CD14-positive monocyte (primary cell): Measurements from ENCODE around the gene TACC2. TPM values are rescaled to one million over a fixed set of nuclear protein-coding genes. Genes with fewer than 3 reads are reported as not detected.
A peak's percentile ranks its signal among the peaks of the same experiment; 100 is the strongest.

Experiments
- DNase-seq, 3 donors: peaks; one replicate each; pipeline ENCODE4 v3.0.0-alpha.2; 2011 to 2022
- H2AFZ ChIP-seq: 2 replicates; pipeline ENCODE4 v1.6.0; 2012; ENCODE audit warnings: mild to moderate bottlenecking, low read depth, low read length, inconsistent platforms; ENCODE audit not compliant: insufficient read depth, poor library complexity, severe bottlenecking
- H3K27ac ChIP-seq, 2 donors: 1 replicate in 1 of 2; 2 replicates in 1 of 2; pipeline ENCODE4 v1.5.1; 2012 to 2013; ENCODE audit warnings: low read length in 2 of 2, control low read depth in 1 of 2, inconsistent platforms in 1 of 2, low read depth in 1 of 2, mild to moderate bottlenecking in 1 of 2
- H3K27me3 ChIP-seq, 2 donors: one replicate each; pipeline versions ENCODE4 v1.6.0 to v1.6.1; 2011 to 2013; ENCODE audit warnings: low read length in 2 of 2; ENCODE audit not compliant: control insufficient read depth in 2 of 2, insufficient read depth in 2 of 2
- H3K36me3 ChIP-seq, 2 donors: replicated peaks in 1 of 2; 1 replicate in 1 of 2; 2 replicates in 1 of 2; pipeline versions ENCODE4 v1.5.1 to v1.6.1; 2012 to 2013; ENCODE audit warnings: low read length in 2 of 2, control low read depth in 1 of 2, inconsistent platforms in 1 of 2, mild to moderate bottlenecking in 1 of 2; ENCODE audit not compliant: insufficient read depth in 2 of 2, control insufficient read depth in 1 of 2
- H3K4me1 ChIP-seq, 2 donors: 1 replicate in 1 of 2; 2 replicates in 1 of 2; pipeline versions ENCODE4 v1.5.1 to v1.6.1; 2012 to 2013; ENCODE audit warnings: low read length in 2 of 2, control low read depth in 1 of 2, inconsistent platforms in 1 of 2, mild to moderate bottlenecking in 1 of 2, moderate library complexity in 1 of 2; ENCODE audit not compliant: insufficient read depth in 2 of 2, control insufficient read depth in 1 of 2
- H3K4me2 ChIP-seq: replicated peaks from 2 replicates; pipeline ENCODE3; 2012; ENCODE audit warnings: low read length, moderate library complexity, mild to moderate bottlenecking; ENCODE audit not compliant: poor library complexity, severe bottlenecking; ENCODE audit errors: extremely low read depth
- H3K4me3 ChIP-seq, 3 experiments: fragments of 200-600 bp in 1 of 3; sonication (generic) in 1 of 3; replicated peaks in 1 of 3; 1 replicate in 2 of 3; 2 replicates in 1 of 3; pipeline ENCODE4 v1.5.1; 2011 to 2013; ENCODE audit warnings: low read length in 3 of 3, mild to moderate bottlenecking in 3 of 3, control low read depth in 2 of 3, low read depth in 2 of 3, inconsistent platforms in 1 of 3, moderate library complexity in 1 of 3
- H3K79me2 ChIP-seq: 2 replicates; pipeline ENCODE4 v1.6.0; 2012; ENCODE audit warnings: mild to moderate bottlenecking, control low read depth, inconsistent platforms, low read length, moderate library complexity; ENCODE audit not compliant: insufficient read depth
- H3K9ac ChIP-seq: 2 replicates; pipeline ENCODE4 v1.6.0; 2017; ENCODE audit warnings: low read length, mild to moderate bottlenecking; ENCODE audit not compliant: insufficient read depth, poor library complexity, severe bottlenecking
- H3K9me3 ChIP-seq, 2 donors: replicated peaks in 1 of 2; 1 replicate in 1 of 2; 2 replicates in 1 of 2; pipeline versions ENCODE4 v1.5.1 to v1.6.1; 2012 to 2013; ENCODE audit warnings: low read length in 2 of 2, control low read depth in 1 of 2; ENCODE audit not compliant: control insufficient read depth in 1 of 2, insufficient read depth in 1 of 2
- H4K20me1 ChIP-seq: 2 replicates; pipeline ENCODE4 v1.6.0; 2012; ENCODE audit warnings: mild to moderate bottlenecking, low read length, control low read depth, moderate library complexity; ENCODE audit not compliant: insufficient read depth
- H3K27ac Mint-ChIP-seq, 7 donors: one replicate each; pipeline ENCODE4 v1.8.0; 2020; ENCODE audit warnings: mild to moderate bottlenecking in 7 of 7, mixed read lengths in 7 of 7, moderate library complexity in 6 of 7, inconsistent platforms in 2 of 7
- H3K27me3 Mint-ChIP-seq, 3 donors: one replicate each; pipeline ENCODE4 v1.8.0; 2021 to 2022; ENCODE audit warnings: low read depth in 3 of 3, mild to moderate bottlenecking in 3 of 3, mixed read lengths in 3 of 3, moderate library complexity in 3 of 3, inconsistent platforms in 1 of 3
- H3K36me3 Mint-ChIP-seq, 2 donors: one replicate each; pipeline ENCODE4 v1.8.0; 2020; ENCODE audit warnings: mixed read lengths in 2 of 2, inconsistent platforms in 1 of 2, mild to moderate bottlenecking in 1 of 2
- H3K4me1 Mint-ChIP-seq: one replicate; pipeline ENCODE4 v1.8.0; 2020; ENCODE audit warnings: mild to moderate bottlenecking, mixed read lengths
- H3K4me3 Mint-ChIP-seq, 2 donors: one replicate each; pipeline ENCODE4 v1.8.0; 2020; ENCODE audit warnings: mild to moderate bottlenecking in 2 of 2, mixed read lengths in 2 of 2, moderate library complexity in 1 of 2
- H3K9me3 Mint-ChIP-seq, 7 donors: one replicate each; pipeline ENCODE4 v1.8.0; 2020 to 2022; ENCODE audit warnings: mixed read lengths in 7 of 7, mild to moderate bottlenecking in 6 of 7, moderate library complexity in 6 of 7, inconsistent platforms in 2 of 7
- CTCF ChIP-seq: fragments of 200-600 bp; IDR thresholded peaks from one replicate; pipeline ENCODE4 v1.8.0; 2022; ENCODE audit warnings: antibody characterized with exemption, mild to moderate bottlenecking
- WGBS: methylation state at CpG from one replicate; pipeline ENCODE4 v1.1.5; 2013; ENCODE audit warnings: missing lambda C conversion rate; ENCODE audit not compliant: insufficient coverage; 5-methylcytosine and 5-hydroxymethylcytosine counted together
- intact Hi-C, 2 donors: fragments of 100-400 bp; cut with micrococcal nuclease; formaldehyde crosslinking; loops; one replicate each; pipeline versions ENCODE4 v1.15.0 to v1.15.1; 2023
- polyA plus RNA-seq, 3 donors: library from polyadenylated mRNA; depleted of rRNA in 1 of 3; unstranded in 2 of 3; stranded (reverse) in 1 of 3; fragments of 300-500 nt in 2 of 3; fragments of >200 nt in 1 of 3; fragmentation: Illumina TruSeq in 2 of 3; gene quantifications; 1 replicate in 2 of 3; 2 replicates in 1 of 3; pipeline ENCODE4 v1.2.3, GENCODE V29; 2012 to 2021

Gene TACC2
- polyA plus RNA-seq, 3 donors, result 0.03 TPM; not detected in 2

GRCh38 chr10:122140461-122140902 is 151.5 kb downstream of the TACC2 start:
- H3K27ac Mint-ChIP-seq, result peak overlapping the region in 1 of 7 donors; percentile 16
- no peak for TF ChIP-seq CTCF

GRCh38 chr10:122140941-122141623 is 152.1 kb downstream of the TACC2 start:
- intact Hi-C loops, result no loop called here
- no peaks in the 10 kb centered on the region for H4K20me1 ChIP-seq
- no peak for TF ChIP-seq CTCF
- H3K27ac Mint-ChIP-seq, result peak overlapping the region in 3 of 7 donors; percentile 0 to 47 (median 16)
- WGBS, result 25% methylated on average over 9 of the region's 10 CpGs
- H3K27me3 ChIP-seq, result no peaks in the 10 kb centered on the region
- no peaks in the 10 kb centered on the region for H3K9me3 ChIP-seq
- H3K36me3 Mint-ChIP-seq, result no peaks in the 10 kb centered on the region
- no peaks in the 10 kb centered on the region for H3K36me3 ChIP-seq
- H3K9me3 Mint-ChIP-seq, result peaks cover 5 to 15% (median 8%) of the 10 kb centered on the region in 7 donors
- H3K79me2 ChIP-seq, result no peaks in the 10 kb centered on the region
- peaks cover 28% of the 10 kb centered on the region for H3K4me1 Mint-ChIP-seq
- H3K4me2 ChIP-seq, result no peak overlapping the region
- DNase-seq, result peak; percentile 43 to 70 (median 54)
- no peak overlapping the region for H3K27ac ChIP-seq
- H3K9ac ChIP-seq, result no peak overlapping the region
- H2AFZ ChIP-seq, result no peak overlapping the region
- peaks cover 5 to 15% (median 8%) of the 10 kb centered on the region in 3 donors for H3K27me3 Mint-ChIP-seq
- H3K4me3 ChIP-seq, result no peak overlapping the region
- H3K4me1 ChIP-seq, result peaks cover 21 to 25% of the 10 kb centered on the region in 2 donors
- peak overlapping the region in 1 of 2 donors; percentile 17 for H3K4me3 Mint-ChIP-seq

More at GRCh38 chr10:122140461-122140902, 151.5 kb downstream of the TACC2 start:
- peaks cover 5 to 15% (median 11%) of the 10 kb centered on the region in 3 donors for H3K27me3 Mint-ChIP-seq
- Histone ChIP-seq H4K20me1 (no peaks in the 10 kb centered on the region), H3K4me1 (peaks cover 21 to 25% of the 10 kb centered on the region in 2 donors), H3K4me3 (no peak overlapping the region), H3K27me3 (no peaks in the 10 kb centered on the region), H2AFZ (no peak overlapping the region), H3K36me3 (no peaks in the 10 kb centered on the region), H3K4me2 (no peak overlapping the region), H3K27ac (no peak overlapping the region), H3K9ac (no peak overlapping the region), H3K79me2 (no peaks in the 10 kb centered on the region), H3K9me3 (no peaks in the 10 kb centered on the region)
- WGBS, result 91% methylated on average over 8 of the region's 9 CpGs
- peaks cover 28% of the 10 kb centered on the region for H3K4me1 Mint-ChIP-seq
- H3K36me3 Mint-ChIP-seq, result no peaks in the 10 kb centered on the region
- DNase-seq, result no peak
- intact Hi-C loops, result no loop called here
- peaks cover 2 to 11% (median 7%) of the 10 kb centered on the region in 7 donors for H3K9me3 Mint-ChIP-seq
- H3K4me3 Mint-ChIP-seq, result no peak overlapping the region
